ENCODE data around the gene PPARG. TPM values are rescaled to one million over a fixed set of nuclear protein-coding genes. Genes with fewer than 3 reads are reported as not detected.

PPARG gene
- total RNA-seq, 1 donor, result 4.7 TPM

- TF ChIP-seq CTCF (IDR thresholded peaks at IDR 0.05; ENCODE audit: insufficient read depth, low read depth, low read length), result peak; percentile 8
- DNase-seq (ENCODE audit: low read depth), result no peak
- no peak overlapping the region for H3K4me3 ChIP-seq (ENCODE audit: low read depth, low read length)
Observed at GRCh38 chr3:12328837-12329462, 40.1 kb downstream of the PPARG start.

- peak; percentile 39 for DNase-seq (ENCODE audit: low read depth)
- no peak for TF ChIP-seq CTCF (IDR thresholded peaks at IDR 0.05; ENCODE audit: insufficient read depth, low read depth, low read length)
- H3K4me3 ChIP-seq (ENCODE audit: low read depth, low read length), result no peak overlapping the region
Observed at GRCh38 chr3:12334786-12335185, 45.9 kb downstream of the PPARG start.

- H3K4me3 ChIP-seq (ENCODE audit: low read depth, low read length), result no peak overlapping the region
- no peak for DNase-seq (ENCODE audit: low read depth)
- TF ChIP-seq CTCF (IDR thresholded peaks at IDR 0.05; ENCODE audit: insufficient read depth, low read depth, low read length), result no peak
Observed at GRCh38 chr3:12335421-12335820, 46.6 kb downstream of the PPARG start.

GRCh38 chr3:12336099-12336498, 47.2 kb downstream of the PPARG start:
- peak; percentile 51 for DNase-seq (ENCODE audit: low read depth)
- no peak overlapping the region for H3K4me3 ChIP-seq (ENCODE audit: low read depth, low read length)
- TF ChIP-seq CTCF (IDR thresholded peaks at IDR 0.05; ENCODE audit: insufficient read depth, low read depth, low read length), result no peak

GRCh38 chr3:12338595-12339546, 50.0 kb downstream of the PPARG start:
- TF ChIP-seq CTCF (IDR thresholded peaks at IDR 0.05; ENCODE audit: insufficient read depth, low read depth, low read length), result no peak
- no peak overlapping the region for H3K4me3 ChIP-seq (ENCODE audit: low read depth, low read length)

GRCh38 chr3:12339701-12340480, 51.0 kb downstream of the PPARG start:
- no peak for TF ChIP-seq CTCF (IDR thresholded peaks at IDR 0.05; ENCODE audit: insufficient read depth, low read depth, low read length)
- H3K4me3 ChIP-seq (ENCODE audit: low read depth, low read length), result no peak overlapping the region
- no peak for DNase-seq (ENCODE audit: low read depth)

More at GRCh38 chr3:12338595-12339546, 50.0 kb downstream of the PPARG start:
- no peak for DNase-seq (ENCODE audit: low read depth)

Data from fibroblast of villous mesenchyme (primary cell).